Colon (tissue), 2 donors: ENCODE data around the gene DCLK1.
"Not testable (repeated sequence)": the region's sequence is repeated elsewhere in the genome, so short reads cannot be mapped to it uniquely, and the experiment has no call there.

ENCODE experiments used
- FAIRE-seq: peaks from 2 replicates; lab custom pipeline; 2012; peaks lifted over from hg19 to GRCh38; lab: Jason Lieb, UNC
- donor health status: control.
- donor health status: control.

Gene DCLK1

GRCh38 chr13:35983703-35984102 lies 147.5 kb downstream of the DCLK1 start:
- not testable (repeated sequence) for FAIRE-seq

- FAIRE-seq = no peak
These were observed 148.0 kb downstream of the DCLK1 start for GRCh38 chr13:35983206-35983605.

- FAIRE-seq = no peak
These were observed 151.7 kb downstream of the DCLK1 start for GRCh38 chr13:35979361-35979951.

- no peak for FAIRE-seq
These were observed 152.4 kb downstream of the DCLK1 start for GRCh38 chr13:35978607-35979316.

GRCh38 chr13:35977060-35977459 lies 154.1 kb downstream of the DCLK1 start:
- FAIRE-seq = no peak

- no peak for FAIRE-seq
These were observed 155.1 kb downstream of the DCLK1 start for GRCh38 chr13:35976126-35976525.

GRCh38 chr13:35966951-35967350 lies 164.2 kb downstream of the DCLK1 start:
- not testable (repeated sequence) for FAIRE-seq

- FAIRE-seq = no peak
These were observed 165.2 kb downstream of the DCLK1 start for GRCh38 chr13:35966024-35966423.

GRCh38 chr13:35965226-35965927 lies 165.8 kb downstream of the DCLK1 start:
- no peak for FAIRE-seq

- no peak for FAIRE-seq
These were observed 166.4 kb downstream of the DCLK1 start for GRCh38 chr13:35964863-35965180.

- FAIRE-seq = no peak
These were observed 166.9 kb downstream of the DCLK1 start for GRCh38 chr13:35964011-35964862.

GRCh38 chr13:35961461-35962220 lies 169.5 kb downstream of the DCLK1 start:
- no peak for FAIRE-seq

- no peak for FAIRE-seq
These were observed 170.2 kb downstream of the DCLK1 start for GRCh38 chr13:35961002-35961401.

- FAIRE-seq = peak; percentile 53
These were observed 173.2 kb downstream of the DCLK1 start for GRCh38 chr13:35957996-35958395.

GRCh38 chr13:35957241-35957731 lies 173.9 kb downstream of the DCLK1 start:
- FAIRE-seq = no peak

- no peak for FAIRE-seq
These were observed 175.1 kb downstream of the DCLK1 start for GRCh38 chr13:35956074-35956473.

- no peak for FAIRE-seq
These were observed 177.0 kb downstream of the DCLK1 start for GRCh38 chr13:35954207-35954560.

- no peak for FAIRE-seq
These were observed 177.5 kb downstream of the DCLK1 start for GRCh38 chr13:35953537-35954206.

- no peak for FAIRE-seq
These were observed 183.9 kb downstream of the DCLK1 start for GRCh38 chr13:35947315-35947714.

GRCh38 chr13:35945368-35945767 lies 185.8 kb downstream of the DCLK1 start:
- FAIRE-seq = no peak

- FAIRE-seq = no peak
These were observed 189.8 kb downstream of the DCLK1 start for GRCh38 chr13:35941374-35941773.
